ENCODE results near the gene SGF29.
"Not testable (repeated sequence)": the region's sequence is repeated elsewhere in the genome, so short reads cannot be mapped to it uniquely, and the experiment has no call there.

Gene SGF29

DNA sequence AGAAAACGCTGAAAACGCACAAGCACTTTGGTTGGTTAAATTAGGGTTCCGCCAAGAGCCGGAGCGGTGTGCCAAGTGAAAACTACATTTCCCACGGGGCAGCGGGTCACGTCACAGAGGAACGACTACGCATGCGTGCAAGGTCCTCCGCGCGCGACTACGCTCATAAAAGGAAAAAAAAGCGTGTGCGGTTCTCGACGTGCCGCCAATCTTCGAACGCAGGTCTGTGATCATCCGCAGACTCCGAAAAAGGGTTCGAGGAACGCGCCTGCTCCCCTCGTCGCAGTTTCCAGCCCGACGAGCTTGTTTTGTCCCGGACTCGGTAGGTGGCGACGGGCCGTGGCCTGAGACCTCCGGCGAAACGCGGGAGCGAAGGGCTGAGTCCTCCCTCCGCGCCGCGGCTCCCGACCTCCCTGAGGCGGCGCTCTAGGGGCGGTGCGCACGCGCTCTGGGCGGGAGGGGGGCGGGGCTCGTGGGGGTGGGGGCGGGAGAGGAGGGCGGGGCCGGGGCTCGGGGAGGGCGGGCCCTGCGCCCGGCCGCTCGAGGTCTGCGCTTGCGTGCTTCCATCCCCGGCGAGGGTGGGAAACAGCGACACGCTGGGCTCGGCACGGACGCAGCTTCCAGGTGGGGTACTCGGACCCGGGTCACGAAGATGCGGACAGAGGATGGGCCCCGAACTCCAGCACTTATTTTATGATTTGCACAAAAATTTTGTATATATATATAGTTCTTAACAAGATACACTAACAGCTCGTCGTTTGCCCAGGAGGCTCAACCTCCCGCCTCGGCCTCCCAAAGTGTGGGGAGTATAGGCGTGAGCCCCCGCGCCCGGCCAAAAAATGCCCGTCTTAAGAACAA lies at the start of gene SGF29:
Gene SGF29, plus strand, starts transcription at position 145 of the 858 bp plus-strand sequence. CDS start 27,150 bp downstream, outside the sequence.
- DNase-seq, result peak; percentile 95

DNA sequence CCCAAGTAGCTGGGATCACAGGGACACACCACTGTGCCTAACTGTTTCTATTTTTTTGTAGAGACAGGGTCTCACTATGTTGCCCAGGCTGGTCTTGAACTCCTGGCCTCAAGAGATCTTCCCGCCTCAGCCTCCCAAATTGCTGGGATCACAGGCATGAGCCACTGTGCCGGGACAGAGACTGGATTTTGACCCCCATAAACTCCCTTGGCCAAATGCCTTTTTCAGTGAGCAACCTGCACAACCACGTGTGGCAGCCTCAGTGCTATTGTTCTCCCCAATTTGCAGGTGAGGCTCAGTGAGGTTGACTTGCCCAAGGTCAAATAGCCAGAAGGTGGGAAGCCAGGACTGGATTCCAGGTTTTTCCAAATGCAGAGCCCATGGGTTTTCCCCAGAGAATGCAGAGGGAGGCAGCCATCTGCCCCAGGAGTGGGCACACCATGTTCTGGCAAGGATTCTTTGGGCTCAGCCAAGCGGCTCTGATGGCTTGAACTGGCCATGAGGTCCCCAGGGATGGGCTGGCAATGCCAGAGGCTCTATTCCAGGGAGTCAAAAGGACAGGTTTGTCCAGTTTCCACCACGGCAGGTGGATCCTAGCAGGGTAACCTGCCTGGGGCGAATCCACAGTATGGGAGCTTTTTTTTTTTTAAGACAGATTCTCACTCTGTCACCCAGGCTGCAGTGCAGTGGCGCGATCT lies 48.9 kb upstream of the SGF29 start:
- no peak for DNase-seq

DNA sequence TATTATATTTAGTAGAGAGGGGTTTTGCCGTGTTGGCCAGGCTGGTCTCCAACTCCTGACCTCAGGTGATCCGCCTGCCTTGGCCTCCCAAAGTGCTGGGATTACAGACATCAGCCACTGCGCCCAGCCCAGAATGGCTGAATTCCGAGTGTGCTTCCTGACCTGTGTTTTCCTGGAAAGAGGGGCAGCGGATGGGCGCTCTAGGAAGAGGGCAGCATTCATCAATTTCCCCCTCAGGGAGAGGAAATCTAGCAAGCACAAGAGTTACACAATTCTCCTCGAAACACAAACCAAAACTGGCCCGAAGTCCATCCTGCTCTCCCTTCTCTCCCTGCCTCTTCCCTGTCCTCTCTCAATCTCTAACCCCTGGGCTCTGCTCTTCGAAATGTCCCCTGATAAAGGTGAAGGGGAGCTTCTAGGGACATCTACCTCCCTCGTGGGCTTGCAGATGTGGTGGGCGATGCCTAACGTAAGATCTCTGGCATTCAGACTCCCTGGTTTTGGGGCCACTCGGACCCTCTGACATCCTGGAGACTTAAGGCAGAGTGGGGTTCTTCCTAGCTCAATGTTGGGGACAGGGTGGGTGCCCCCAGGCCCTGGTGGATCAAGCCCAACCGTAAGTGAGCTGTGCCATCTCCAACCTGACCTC lies 48.1 kb upstream of the SGF29 start:
- DNase-seq, result no peak

GRCh38 chr16:28511031-28511430 lies 42.7 kb upstream of the SGF29 start:
- no peak for DNase-seq

DNA sequence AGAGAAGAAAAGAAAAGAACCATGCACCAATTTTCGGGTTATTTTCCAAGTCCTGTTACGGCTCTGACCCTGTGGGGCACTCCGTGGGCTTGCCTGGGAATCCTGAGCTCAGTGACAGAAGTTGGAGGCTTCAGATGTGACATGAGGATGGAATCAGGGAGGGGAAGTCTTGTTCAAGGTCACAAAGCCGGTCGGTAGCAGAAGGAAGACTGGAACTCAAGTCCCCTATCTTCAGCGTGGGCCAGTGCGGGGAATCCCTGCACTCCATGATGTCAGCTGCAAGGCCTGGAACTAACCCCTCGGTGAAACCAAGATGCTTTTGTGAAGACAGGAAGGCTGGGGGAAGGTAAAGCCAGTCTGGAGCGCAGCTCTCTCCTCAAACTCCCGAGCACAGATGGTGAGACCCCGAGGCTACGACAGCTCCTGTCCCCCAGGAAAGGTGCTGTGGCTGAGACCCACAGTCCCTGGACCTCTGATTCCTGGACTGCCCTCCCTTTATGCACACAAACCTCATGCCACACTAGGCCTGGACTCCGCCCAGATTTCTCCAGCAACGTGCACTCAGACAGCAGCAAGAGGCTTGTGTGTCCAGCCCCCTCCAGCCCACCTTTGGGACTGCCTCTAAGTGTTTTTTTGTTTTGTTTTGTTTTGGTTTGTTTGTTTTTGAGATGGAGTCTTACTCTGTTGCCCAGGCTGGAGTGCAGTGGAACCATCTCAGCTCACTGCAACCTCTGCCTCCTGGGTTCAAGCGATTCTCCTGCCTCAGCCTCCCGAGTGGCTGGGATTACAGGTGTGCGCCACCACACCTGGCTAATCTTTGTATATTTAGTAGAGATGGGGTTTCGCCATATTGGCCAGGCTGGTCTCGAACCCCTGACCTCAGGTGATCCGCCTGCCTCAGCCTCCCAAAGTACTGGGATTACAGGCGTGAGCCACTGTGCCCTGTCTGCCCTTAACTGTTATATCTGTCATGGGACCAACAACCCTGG lies 41.6 kb upstream of the SGF29 start:
- DNase-seq, result no peak

- DNase-seq, result no peak
These were observed 40.1 kb upstream of the SGF29 start for GRCh38 chr16:28513484-28514181.

DNA sequence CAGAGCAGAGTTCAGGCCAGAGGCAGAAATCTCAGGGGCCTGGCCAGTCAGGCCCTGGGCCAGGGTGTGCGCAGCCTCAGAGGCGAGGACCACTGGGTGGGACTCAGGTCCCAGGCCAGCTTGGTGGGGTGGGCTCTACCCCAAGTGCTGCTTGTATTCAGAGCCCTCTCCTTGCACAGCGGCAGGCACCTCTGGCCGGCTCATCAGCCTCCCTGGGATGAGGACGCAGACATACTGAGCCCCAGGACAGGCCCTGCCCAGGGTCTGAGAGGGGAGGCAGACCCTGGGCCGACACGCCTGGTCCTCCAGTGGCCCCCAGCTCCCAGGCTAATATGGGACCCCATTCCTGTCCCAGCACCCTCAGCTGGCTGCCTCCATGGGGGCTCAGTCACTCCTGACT lies 39.5 kb upstream of the SGF29 start:
- no peak for DNase-seq

DNA sequence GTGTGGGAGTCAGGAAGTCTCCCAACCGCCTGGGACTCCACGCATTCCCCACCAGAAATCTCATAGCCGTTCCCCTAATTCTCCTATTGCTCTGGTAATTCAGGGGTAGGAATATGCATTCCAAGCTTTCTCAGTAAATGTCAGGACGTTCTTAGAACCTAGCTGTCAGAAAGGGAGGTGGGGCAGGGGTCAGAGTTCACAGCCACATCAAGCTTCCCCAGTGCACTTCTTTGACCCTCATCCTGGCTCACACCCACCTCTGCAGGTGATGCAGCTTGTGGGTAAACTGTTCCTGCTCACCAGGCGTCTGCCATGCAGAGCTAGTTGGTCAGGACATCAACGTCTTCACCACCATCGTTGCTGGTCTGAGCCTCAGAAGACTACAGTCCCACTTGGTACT lies 33.0 kb upstream of the SGF29 start:
- DNase-seq, result no peak

GRCh38 chr16:28521436-28521835 lies 32.3 kb upstream of the SGF29 start:
- no peak for DNase-seq

DNA sequence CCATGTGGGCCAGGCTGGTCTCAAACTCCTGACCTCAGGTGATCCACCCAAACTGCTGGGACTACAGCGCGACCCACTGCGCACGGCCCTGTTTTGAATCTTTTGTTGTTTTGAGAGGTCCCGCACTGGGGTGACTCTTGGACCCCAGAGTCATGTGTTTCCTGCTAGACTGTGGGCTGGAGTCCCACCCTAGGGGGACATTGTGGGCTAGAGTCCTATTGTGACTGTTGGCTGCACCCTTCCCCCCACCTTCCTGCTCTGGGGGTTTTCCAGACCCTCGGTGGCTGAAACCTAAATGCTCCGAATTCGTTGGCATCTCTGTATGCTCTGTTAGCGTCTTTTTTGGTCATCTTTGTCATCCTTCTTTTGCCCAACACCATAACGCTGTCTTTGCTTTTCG lies 30.9 kb upstream of the SGF29 start:
- DNase-seq, result no peak

GRCh38 chr16:28524681-28525171 lies 29.0 kb upstream of the SGF29 start:
- no peak for DNase-seq

GRCh38 chr16:28526201-28527099 lies 27.3 kb upstream of the SGF29 start:
- no peak for DNase-seq

DNA sequence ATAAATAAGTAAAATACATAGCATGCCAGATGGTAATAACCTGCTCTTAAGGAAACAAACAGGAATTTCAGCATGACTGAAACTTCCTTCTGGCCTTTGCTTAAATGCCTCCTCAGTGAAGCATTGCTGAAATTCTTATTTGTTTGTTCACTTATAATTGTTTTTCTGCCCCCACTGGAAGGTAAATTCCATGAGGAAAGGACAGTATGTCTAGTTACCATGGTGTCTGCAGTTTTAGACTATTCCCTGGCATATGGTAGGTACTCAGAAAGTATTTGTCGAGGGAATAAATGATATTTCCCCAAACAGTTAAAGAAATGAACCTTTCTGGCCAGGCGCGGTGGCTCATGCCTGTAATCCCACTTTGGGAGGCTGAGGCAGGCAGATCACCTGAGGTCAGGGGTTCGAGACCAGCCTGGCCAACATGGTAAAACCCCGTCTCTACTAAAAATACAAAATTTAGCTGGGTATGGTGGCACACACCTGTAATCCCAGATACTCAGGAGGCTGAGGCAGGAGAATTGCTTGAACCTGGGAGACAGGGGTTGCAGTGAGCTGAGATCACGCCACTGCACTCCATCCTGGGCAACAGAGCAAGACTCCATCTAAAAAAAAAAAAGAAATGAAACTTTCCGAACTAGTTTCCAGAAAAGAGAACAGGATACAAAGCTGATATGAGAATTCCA lies 26.5 kb upstream of the SGF29 start:
- DNase-seq, result not testable (repeated sequence)

GRCh38 chr16:28527985-28528384 lies 25.7 kb upstream of the SGF29 start:
- no peak for DNase-seq

DNA sequence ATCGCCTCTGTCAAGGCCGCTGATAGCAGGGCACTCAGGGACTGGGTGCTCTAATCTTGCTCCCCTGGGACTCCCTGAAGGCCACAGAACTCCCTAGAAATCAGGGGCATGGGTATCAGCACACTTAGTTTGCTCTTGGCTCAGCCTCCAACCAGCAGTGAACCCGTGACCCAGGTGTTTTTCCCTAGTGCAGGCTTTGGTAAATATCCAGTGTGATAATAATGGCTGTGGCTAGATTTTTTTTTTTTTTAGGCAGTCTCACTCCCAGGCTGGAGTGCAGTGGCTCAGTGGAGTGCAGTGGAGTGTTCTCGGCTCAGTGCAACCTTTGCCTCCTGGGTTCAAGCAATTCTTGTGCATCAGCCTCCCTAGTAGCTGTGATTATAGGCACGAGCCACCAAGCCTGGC lies 25.3 kb upstream of the SGF29 start:
- DNase-seq, result no peak

- no peak for DNase-seq
These were observed 24.6 kb upstream of the SGF29 start for GRCh38 chr16:28529124-28529523.

DNA sequence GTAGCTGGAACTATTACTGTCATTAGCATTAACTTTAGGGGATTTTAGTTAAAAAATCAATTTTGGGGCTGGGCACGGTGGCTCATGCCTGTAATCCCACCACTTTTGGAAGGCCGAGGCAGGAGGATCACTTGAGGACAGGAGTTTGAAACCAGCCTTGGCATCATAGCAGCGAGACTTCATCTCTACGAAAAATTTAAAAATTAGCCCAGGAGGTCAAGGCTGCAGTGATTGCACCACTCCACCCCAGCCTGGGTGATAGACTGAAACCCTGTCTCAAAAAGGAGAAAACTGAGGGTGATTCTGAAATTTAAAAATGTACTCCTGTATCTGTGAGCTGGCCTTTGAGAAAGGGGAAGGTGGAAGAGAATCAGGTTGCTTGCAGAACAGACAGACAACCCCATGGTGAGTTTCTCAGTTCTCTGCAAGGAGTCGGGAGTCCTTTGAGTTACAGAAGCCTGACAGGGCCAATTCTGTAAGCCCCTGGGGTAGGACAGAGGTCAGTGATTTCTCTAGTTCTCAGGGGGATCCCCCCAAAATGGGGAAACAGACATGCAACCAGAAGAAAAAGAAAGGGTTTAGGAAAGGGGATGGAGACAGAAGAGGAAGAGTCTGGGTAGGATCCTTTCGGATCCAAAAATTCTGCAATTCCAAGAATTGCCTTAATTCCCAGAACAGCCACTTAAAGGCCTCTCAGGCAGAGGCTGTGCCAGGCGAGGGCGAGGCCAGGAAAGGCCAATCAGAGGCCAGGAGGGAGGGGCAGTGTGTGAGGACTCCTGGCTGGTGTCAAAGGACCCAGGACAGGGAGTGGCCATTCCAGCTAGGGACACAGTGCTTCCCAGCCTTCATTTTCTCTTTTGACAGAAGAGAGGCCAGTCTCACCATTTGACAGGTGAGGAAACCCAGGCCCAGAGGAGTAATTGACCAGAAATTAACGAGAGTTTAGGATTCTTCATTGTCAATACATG lies 21.7 kb upstream of the SGF29 start:
- DNase-seq, result peak; percentile 64

DNA sequence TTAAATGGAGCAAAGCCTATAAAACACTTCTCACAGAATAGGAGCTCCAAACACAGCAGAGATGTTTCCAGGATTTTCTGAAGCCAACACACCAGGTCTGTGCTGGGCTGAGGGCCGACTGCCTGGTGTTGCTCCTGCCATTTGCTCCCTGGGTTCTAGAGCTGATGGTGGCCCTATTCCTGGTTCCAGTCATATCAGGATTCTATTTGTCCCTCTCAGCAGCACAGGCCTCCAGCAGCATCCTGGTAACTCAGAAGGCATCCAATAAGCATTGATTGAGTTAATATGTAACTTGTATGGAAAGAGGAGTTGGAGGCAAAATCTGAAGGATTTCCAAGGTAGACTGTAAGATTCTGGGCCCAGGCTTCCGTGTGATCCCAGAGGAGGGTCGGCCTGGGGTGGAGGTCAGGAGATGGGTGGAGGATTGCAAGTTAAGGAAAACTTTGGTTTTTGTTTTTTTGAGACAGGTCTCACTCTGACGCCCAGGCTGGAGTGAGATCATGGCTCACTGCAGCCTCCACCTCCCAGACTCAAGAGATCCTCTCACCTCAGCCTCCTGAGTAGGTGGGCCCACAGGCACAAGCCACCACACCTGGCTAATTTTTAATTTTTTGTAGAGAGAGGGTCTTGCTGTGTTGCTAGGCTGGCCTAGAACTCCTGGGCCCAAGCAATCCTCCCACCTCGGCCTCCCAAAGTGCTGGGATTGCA lies 20.6 kb upstream of the SGF29 start:
- DNase-seq, result no peak

Measured in femur (tissue), 1 donor.